GM18870 (cell line): ENCODE results near the gene NXN.
"Not testable (repeated sequence)": the region's sequence is repeated elsewhere in the genome, so short reads cannot be mapped to it uniquely, and the experiment has no call there.

Experiments used
- ATAC-seq: cut with Tn5 transposase; IDR thresholded peaks from one replicate; pipeline ENCODE4 v1.9.1; 2021; ENCODE audit warnings: moderate library complexity; ENCODE audit not compliant: unreplicated experiment

Gene NXN

GRCh38 chr17:804541-805435, 174.8 kb downstream of the NXN start:
- no peak for ATAC-seq

- no peak for ATAC-seq
Observed at GRCh38 chr17:802901-803881, 176.4 kb downstream of the NXN start.

DNA sequence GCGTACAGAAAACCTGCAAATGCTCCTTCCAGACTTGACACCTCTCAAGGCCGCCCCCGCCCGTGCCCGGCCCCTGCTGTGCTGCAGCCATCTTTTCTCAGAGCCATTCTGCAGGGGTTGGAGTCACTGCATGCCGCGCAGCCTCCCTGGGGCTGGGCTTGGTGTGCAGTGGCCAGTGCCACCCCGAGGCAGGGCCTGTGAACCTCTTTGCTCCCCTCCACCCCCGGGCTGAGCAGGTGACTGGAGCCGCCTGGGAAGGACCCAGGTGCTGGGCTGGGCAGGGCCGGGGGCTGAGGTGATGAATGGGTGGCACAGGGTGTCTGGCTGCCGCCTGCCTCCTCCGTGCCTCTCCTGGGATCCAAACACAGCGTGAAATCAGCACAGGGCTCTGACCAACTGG, 177.1 kb downstream of the NXN start:
- no peak for ATAC-seq

- ATAC-seq: no peak
Observed at GRCh38 chr17:801660-802059, 177.9 kb downstream of the NXN start.

DNA sequence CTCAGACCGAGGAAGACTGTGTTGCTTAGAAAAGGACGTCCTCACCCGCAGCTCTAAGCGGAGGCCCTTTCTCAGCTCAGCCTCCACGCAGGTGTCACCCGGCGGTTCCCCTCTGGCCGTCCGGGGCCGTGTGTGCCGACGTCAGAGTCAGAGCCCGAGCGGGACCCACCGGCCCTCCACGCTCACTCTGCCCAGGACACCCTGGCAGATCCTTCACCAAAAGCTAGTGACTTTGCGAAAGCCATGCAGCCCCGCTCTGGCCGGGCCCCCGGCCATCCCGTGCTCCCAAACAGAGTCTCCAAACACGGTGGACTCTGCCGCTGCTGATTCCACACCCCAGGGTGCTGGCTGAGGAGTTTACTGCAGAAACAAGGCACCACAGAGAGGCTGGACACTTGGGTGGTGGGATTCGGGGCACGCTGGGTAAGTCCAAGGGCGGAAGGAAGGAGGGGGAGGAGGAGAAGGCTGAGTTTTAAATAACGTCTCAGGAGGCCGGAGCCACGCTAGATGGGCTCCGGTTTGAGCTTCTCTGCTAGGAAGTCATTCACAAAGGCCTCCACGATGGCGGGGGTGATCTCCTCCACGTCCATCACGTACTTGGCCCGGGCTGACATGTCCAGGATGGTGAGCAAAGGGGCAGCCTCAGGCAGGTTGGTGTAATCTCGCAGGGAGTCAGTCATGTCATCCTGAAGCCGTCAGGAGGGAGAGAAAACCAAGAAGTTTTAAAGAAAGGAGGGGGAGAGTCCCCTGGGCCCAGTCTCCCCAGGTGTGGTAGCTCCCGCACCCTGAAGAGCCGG, 178.9 kb downstream of the NXN start:
- no peak for ATAC-seq

DNA sequence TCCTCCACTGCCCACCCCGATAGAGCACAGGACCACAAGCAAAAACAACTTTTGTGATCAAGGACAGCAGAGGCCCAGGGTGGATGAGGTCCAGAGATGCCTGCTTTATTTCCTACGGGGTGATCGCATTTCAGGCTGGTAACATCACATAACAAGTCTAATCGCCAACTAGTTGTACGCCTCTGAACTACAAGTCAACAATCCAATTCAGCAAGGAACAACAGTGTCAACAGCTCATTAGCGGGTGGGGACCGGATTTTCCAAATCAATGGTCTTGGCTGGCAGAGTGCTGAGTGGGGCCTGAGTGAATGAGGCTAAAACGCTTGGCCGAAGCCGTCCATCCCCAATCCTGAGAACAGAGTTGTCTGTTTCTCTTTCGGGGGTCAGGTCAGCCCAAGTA, 180.3 kb downstream of the NXN start:
- ATAC-seq: no peak

DNA sequence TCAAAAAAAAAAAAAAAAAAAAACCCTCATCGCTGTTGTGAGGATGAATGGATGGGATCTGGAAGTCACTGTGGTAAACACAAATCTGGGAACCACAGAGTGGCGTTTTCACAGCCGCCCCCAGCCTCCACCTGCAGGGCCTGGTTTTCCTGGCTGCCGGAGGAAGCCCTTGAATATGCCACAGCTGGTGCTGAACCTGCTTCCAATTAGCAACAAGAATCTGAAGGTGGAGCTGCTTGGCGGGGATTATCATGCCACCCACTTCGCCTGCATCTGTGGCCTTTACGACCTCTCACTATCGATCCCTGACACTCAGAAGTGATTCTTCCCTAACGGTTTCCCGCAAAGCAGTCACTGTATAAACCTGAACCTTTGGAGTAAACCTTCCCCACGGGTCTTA, 181.3 kb downstream of the NXN start:
- ATAC-seq: no peak

DNA sequence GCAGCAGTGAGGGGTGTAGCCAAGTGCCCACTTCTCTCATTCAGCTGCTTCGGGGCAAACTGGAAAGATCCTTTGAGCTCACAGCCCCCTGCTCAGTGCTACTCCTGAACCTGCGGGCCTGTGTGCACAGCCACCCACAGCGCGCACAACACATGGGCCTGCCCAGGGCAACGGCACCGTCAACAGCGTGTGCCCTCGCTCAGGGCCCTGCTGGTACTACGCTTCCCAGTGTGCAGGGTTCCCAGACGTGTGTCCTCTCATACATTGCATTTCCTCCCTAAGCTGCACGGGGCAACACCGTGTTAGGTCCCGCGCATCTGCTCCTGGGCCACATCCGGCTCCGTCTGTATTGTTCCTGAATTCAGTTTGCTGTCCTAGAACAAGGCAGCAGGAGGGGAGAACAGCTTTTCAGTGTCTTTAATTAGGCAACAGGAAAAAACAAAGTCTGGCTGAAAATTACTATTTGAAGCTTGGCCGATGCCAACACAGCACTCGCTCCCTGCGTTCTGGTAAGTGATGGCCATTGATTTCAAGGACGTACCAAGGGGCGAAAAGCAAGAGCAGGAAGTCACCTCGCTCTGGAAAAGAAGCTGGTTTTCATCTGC, 182.2 kb downstream of the NXN start:
- no peak for ATAC-seq

DNA sequence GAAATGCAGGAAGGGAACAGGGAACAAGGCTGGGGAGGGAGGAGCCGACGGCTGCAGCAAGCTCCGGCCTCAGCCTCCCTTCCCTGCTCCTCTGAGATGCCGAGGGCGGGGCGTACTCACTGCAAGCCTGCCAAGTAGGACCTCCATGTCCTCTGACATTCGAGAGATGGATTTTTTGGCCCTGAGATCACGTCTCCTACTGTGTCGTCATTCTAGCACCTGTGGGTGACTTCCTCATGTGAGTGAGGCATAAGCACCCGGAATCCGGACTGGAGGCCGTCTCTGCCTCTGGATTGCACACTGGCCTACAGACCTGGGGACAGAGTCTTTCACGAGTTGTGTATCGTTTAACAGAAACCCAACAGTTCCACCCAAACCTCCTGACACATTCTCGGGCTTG, 183.0 kb downstream of the NXN start:
- no peak for ATAC-seq

DNA sequence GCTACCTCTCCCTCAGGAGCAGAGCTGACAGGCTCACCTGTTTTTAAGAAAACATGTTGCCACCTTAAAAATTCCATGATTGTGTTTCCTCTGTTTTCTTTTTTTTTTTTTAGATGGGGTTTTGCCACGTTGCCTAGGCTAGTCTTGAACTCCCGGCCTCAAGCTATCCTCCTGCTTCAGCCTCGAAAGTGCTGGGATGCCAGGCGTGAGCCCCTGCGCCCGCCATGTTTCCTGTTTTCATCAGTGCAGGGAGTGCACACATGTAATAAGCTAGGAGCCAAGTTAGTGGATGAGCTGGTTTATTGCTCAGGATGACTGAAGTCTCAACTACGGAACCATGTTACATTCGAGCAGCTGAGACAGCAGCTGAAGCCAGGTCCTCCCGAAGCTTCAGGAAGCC, 183.9 kb downstream of the NXN start:
- no peak for ATAC-seq

- no peak for ATAC-seq
Observed at GRCh38 chr17:795276-795675, 184.3 kb downstream of the NXN start.

DNA sequence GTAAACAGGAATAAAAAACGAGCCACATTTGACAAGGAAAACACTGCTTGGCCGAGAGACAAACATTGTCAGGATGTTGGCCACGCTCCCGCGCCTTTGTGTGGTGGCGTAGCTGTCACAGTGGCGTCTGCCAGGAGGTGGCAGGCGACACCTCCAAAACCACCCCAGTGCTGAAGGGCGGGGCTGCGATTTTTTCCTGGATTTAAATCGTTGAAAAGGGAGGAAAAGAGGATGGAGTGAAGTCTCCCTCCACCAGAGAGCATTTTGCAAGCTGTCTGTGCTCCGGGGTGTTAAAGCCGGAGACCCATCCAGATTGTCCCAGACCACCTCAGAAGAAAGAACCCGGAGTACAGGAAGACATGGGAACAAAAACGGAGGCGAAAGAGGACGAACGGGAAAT, 184.7 kb downstream of the NXN start:
- ATAC-seq: no peak

DNA sequence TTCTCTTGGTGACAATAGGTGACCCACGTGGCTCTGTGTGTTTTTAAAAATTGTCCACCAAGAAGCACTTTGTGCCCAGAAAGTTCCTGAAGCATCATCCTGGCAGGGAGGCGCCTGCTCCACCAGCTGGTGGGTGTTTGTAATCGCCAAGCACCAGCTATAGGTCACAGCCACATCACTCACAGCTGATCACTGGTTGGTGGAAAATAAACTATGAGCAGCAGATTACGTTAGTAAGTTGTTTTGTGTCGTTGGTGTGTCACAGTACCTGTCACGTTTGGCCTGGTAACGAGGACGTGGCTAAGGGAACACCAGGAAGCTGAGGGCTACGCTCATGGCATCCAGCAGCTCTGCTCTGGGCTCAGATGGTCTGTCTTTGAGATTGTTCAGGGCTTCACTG, 187.3 kb downstream of the NXN start:
- ATAC-seq: no peak

DNA sequence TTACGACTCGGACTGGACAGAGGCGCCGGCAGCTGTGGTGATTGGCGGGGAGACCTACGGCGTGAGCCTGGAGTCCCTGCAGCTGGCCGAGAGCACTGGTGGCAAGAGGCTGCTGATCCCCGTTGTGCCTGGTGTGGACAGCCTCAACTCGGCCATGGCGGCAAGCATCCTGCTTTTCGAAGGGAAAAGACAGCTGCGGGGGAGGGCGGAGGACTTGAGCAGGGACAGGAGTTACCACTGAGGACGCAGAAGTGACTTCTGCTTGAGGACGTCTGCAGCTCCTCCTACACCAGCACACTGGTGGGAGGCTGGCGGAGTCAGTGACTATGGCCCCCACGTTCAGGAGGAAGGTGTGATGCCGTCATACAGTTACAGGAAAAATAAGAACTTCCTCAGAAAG, 187.7 kb downstream of the NXN start:
- no peak for ATAC-seq

DNA sequence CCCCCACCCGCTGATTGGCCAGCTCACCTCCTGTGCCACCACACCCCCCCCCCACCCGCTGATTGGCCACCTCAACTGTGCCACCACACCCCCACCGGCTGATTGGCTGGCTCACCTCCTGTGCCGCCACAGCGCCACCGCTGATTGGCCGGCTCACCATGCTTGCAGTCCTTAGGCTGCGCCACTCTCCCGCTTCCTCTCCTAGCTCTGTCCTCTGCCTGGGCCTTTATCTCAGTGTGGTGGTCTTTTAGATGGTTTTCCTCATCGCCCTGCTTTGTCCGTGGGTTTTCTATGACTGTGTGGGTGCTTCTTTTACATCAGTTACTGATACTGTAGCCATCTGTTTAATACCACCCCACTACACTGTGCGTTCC, 188.7 kb downstream of the NXN start:
- ATAC-seq: not testable (repeated sequence)

DNA sequence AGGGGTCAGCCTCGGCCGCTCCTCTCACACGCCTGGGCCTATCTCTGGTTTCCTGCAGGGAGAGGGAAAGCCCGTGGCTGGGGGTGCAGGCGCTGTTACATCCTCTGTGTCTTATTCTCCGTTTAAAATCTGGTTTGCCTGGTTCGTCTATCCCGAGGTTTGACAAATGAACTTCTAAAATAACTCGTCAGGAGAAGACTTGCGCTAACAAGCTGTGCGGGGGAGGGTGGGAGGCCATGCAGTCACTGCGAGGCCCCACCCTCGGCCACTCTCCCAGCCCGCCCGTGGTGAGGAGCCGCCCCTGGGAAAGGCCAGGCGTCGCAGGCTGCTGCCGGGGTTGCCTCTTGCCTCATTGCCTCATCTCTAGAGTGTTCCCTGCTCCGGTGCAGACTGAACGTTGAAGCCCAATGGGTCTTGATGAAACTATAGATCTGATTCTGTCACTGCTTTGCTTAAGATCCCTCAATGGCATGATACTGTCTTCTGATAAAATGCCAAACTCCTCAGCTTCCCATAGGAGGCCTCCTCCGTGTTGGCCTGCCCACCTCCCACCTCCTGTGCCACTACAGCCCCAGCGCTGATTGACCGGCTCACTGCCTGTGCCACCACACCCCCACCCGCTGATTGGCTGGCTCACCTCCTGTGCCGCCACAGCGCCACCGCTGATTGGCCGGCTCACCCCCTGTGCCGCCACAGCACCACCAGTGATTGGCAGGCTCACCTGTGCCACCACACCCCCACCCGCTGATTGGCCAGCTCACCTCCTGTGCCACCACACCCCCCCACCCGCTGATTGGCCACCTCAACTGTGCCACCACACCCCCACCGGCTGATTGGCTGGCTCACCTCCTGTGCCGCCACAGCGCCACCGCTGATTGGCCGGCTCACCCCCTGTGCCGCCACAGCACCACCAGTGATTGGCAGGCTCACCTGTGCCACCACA, 189.4 kb downstream of the NXN start:
- ATAC-seq: not testable (repeated sequence)

- ATAC-seq: no peak
Observed at GRCh38 chr17:789160-789840, 190.3 kb downstream of the NXN start.

DNA sequence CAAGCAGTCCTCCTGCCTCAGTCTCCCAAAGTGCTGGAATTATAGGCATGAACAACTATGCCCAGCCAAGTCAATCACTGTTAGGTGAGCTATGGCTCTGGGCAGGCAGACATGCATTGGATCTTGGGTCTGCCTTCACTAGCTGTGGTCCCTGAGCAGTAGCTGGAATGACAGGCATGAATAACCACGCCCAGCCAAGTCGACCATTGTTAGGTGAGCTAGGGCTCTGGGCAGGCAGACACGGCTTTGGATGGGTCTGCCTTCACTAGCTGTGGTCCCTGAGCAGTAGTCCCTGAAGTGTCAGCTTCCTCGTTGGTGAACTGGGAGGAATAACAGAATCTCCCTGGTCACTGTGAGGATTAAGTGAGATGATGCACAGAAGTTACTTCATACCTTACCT, 191.0 kb downstream of the NXN start:
- no peak for ATAC-seq

DNA sequence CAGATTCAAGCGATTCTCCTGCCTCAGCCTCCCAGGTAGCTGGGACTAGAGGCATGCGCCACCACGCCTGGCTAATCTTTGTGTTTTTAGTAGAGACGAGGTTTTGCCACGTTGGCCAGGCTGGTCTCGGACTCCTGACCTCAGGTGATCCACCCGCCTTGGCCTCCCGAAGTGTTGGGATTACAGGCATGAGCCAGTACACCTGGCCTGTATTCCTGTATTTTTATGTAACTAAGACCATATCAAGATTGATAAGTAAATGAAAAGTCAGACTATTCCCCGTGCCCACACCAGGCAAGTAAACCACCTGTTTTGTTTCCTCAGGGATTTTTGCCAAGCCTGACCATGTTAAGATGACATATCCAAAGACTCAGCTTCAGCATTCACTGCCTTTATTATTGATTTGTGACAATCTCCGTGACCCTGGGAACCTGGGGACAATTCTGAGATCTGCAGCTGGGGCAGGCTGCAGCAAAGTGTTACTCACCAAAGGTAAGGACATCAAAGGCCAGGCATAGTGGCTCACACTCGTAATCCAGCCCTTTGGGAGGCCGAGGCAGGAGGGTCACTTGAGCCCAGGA, 191.8 kb downstream of the NXN start:
- no peak for ATAC-seq
